Endometrial microvascular endothelial cells (primary cell): ENCODE results near the gene PCDHGB4. TPM values are rescaled to one million over a fixed set of nuclear protein-coding genes. Genes with fewer than 3 reads are reported as not detected.
"Not testable (repeated sequence)": the region's sequence is repeated elsewhere in the genome, so short reads cannot be mapped to it uniquely, and the experiment has no call there.

Experiments
- in situ Hi-C: cut with HindIII; loops from 2 replicates; pipeline ENCODE4 v1.10.0; 2017; ENCODE audit warnings: low sequenced_read_pairs, low pct_unique_long_range_greater_than_20kb; ENCODE audit errors: inconsistent ontology term
- total RNA-seq: library from RNA; depleted of rRNA; stranded (reverse); fragments of >200 nt; gene quantifications from one replicate; pipeline ENCODE4 v1.2.3, GENCODE V29; 2015; ENCODE audit errors: inconsistent ontology term

Gene PCDHGB4
- total RNA-seq, 1 donor from 2014 or later = 2.4 TPM

GRCh38 chr5:141363952-141364660 is 23.4 kb upstream of the PCDHGB4 start, which contains the start of gene PCDHGA5:
Gene PCDHGA5 (plus strand): TSS chr5:141364162. CDS start chr5:141364331, 169 bp downstream.
- in situ Hi-C loops = no loop called here

GRCh38 chr5:141366016-141366896 is 21.2 kb upstream of the PCDHGB4 start:
- in situ Hi-C loops = no loop called here

- in situ Hi-C loops = no loop called here
Observed at GRCh38 chr5:141369994-141370848, 17.3 kb upstream of the PCDHGB4 start, which contains the start of gene PCDHGB3. Gene PCDHGB3 (plus strand): TSS chr5:141370242. CDS start chr5:141370395, 153 bp downstream.

DNA sequence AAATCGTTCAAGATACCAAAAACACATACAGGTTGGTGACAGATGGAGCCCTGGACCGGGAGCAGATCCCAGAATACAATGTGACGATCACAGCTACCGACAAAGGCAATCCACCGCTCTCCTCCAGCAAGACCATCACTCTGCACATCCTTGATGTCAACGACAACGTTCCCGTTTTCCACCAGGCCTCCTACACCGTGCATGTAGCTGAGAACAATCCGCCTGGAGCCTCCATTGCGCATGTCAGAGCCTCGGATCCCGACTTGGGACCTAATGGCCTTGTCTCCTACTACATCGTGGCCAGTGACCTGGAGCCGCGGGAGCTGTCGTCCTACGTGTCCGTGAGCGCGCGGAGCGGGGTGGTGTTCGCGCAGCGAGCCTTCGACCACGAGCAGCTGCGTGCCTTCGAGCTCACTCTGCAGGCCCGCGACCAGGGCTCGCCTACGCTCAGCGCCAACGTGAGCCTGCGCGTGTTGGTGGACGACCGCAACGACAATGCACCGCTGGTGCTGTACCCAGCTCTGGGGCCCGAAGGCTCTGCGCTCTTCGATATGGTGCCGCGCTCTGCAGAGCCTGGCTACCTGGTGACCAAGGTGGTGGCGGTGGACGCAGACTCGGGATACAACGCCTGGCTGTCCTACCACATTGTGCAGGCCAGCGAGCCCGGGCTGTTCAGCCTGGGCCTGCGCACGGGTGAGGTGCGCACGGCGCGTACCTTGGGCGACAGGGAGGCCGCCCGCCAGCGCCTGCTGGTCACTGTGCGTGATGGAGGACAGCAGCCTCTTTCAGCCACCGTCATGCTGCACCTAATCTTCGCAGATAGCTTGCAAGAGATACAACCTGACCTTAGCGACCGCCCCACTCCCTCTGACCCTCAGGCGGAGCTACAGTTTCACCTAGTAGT is 15.7 kb upstream of the PCDHGB4 start:
- in situ Hi-C loops = no loop called here

DNA sequence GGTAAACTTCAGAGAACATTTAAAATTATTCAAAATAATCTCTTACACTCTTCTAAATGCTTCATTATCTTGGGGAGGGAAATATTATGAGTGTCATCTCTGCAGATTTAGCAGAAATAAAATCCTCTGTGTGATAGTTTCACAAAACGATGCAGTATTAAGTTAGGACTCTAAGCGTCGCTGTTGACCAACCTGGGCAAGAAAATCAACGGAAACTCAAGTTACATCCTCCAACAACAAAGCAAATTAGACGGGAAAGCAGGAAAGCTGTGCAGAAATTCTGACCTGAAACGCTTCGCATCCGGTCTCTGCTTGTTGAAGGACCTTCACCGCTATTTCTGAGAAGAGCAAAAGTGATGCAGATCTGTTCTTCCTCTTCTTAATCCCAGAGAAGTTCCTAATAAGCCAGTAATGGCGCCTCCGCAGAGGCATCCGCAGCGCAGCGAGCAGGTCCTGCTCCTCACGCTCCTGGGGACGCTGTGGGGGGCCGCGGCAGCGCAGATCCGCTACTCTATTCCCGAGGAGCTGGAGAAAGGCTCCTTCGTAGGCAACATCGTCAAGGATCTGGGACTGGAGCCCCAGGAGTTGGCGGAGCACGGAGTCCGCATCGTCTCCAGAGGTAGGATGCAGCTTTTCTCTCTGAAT is 13.7 kb upstream of the PCDHGB4 start, which contains the start of gene PCDHGA6:
PCDHGA6 (plus strand) TSS at position 219 of the 645 bp plus-strand sequence; CDS start at position 412, 193 bp downstream.
- in situ Hi-C loops = no loop called here

- in situ Hi-C loops = no loop called here
Observed at GRCh38 chr5:141374627-141375026, 12.9 kb upstream of the PCDHGB4 start.

DNA sequence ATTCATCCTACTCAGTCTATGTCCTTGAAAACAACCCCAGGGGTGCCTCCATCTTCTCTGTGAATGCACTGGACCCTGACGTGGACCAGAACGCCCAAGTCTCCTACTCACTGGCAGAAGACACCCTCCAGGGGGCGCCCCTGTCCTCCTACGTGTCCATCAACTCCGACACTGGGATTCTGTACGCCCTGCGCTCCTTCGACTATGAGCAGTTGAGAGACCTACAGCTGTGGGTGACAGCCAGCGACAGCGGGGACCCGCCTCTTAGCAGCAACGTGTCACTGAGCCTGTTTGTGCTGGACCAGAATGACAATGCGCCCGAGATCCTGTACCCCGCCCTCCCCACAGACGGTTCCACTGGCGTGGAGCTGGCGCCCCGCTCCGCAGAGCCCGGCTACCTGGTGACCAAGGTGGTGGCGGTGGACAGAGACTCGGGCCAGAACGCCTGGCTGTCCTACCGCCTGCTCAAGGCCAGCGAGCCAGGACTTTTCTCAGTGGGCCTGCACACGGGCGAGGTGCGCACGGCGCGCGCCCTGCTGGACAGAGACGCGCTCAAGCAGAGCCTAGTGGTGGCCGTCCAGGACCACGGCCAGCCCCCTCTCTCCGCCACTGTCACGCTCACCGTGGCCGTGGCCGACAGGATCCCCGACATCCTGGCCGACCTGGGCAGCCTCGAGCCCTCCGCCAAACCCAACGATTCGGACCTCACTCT is 11.9 kb upstream of the PCDHGB4 start:
- in situ Hi-C loops = not testable (repeated sequence)

DNA sequence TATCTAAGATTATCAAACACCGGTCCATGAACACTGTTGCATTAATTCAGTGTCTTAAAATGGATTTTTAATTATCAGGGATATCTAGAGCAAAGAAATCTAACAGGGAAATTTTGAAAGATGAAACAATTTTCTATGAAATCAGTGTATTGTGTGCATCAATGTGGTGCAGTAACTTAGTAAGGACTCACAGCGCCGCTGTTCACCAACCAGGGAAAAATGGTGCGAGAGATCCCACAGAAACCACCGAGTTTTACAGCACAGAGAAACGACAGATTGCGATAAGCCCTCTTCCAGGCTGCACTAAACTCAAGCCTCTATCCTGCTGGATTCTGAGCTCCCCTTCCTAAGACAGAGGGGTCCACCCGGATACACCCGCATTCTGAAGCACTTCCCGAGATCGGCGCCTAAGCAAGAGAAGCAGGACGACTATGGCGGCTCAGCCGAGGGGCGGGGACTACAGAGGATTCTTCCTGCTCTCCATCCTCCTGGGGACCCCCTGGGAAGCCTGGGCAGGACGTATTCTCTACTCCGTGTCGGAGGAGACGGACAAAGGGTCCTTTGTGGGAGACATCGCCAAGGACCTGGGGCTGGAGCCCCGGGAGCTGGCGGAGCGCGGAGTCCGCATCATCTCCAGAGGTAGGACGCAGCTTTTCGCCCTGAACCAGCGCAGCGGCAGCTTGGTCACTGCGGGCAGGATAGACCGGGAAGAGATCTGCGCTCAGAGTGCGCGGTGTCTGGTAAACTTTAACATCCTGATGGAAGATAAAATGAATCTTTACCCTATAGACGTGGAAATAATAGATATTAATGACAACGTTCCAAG is 4.8 kb upstream of the PCDHGB4 start, which contains the start of gene PCDHGA7:
PCDHGA7 (plus strand) TSS at position 274 of the 826 bp plus-strand sequence; CDS start at position 432, 158 bp downstream.
- in situ Hi-C loops = no loop called here

DNA sequence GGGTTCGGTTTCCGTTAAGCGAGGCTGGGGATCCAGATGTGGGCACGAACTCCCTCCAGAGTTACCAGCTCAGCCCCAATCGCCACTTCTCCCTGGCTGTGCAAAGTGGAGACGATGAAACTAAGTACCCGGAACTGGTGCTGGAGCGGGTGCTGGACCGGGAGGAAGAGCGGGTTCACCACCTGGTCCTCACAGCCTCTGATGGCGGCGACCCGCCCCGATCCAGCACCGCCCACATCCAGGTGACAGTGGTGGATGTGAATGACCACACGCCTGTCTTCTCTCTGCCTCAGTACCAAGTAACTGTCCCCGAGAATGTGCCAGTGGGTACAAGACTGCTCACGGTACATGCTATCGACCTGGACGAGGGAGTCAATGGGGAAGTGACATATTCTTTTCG is 4.2 kb upstream of the PCDHGB4 start:
- in situ Hi-C loops = no loop called here

- in situ Hi-C loops = no loop called here
Observed at GRCh38 chr5:141384471-141385267, 2.8 kb upstream of the PCDHGB4 start.

DNA sequence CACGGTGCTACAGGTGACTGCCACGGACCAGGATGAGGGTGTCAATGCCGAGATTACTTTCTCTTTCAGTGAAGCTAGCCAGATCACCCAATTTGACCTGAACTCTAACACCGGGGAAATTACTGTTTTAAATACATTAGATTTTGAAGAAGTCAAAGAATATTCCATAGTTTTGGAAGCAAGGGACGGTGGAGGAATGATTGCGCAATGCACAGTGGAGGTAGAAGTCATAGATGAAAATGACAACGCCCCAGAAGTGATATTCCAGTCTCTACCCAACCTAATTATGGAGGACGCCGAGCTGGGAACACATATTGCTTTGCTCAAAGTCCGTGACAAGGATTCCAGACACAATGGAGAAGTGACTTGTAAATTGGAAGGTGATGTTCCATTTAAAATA is 1.2 kb downstream of the PCDHGB4 start:
- in situ Hi-C loops = no loop called here

DNA sequence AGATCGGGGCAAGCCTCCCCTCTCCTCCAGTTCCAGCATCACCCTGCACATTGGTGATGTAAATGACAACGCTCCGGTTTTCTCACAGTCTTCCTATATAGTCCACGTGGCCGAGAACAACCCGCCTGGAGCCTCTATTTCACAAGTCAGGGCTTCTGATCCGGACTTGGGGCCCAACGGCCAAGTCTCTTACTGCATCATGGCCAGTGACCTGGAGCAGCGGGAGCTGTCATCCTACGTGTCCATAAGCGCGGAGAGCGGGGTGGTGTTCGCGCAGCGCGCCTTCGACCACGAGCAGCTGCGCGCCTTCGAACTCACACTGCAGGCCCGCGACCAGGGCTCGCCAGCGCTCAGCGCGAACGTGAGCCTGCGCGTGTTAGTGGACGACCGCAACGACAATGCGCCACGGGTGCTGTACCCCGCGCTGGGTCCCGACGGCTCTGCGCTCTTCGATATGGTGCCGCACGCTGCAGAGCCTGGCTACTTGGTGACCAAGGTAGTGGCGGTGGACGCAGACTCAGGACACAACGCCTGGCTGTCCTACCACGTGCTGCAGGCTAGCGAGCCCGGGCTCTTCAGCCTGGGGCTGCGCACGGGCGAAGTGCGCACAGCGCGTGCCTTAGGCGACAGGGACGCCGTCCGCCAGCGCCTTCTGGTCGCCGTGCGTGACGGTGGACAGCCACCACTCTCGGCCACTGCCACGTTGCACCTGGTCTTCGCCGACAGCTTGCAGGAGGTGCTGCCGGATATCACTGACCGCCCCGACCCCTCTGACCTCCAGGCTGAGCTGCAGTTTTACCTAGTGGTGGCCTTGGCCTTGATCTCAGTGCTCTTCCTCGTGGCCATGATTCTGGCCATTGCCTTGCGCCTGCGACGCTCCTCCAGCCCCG is 1.9 kb downstream of the PCDHGB4 start:
- in situ Hi-C loops = no loop called here

GRCh38 chr5:141392429-141393198 is 5.1 kb downstream of the PCDHGB4 start, which contains the start of gene PCDHGA8:
Gene PCDHGA8 (plus strand): TSS chr5:141392633. CDS start chr5:141392814, 181 bp downstream.
- in situ Hi-C loops = no loop called here
